ENCODE data around the gene SHROOM2.
A peak's percentile ranks its signal among the peaks of the same experiment; 100 is the strongest.

GRCh38 chrX:9913146-9913433 lies 126.9 kb downstream of the SHROOM2 start:
- TF ChIP-seq CTCF (conservative IDR thresholded peaks at IDR 0.05; ENCODE audit: low read depth, low read length) (no peak), RAD21 (IDR thresholded peaks at IDR 0.05; ENCODE audit: low read length) (no peak), RFX5 (IDR thresholded peaks at IDR 0.05; ENCODE audit: low read depth, low read length) (no peak), MXI1 (IDR thresholded peaks at IDR 0.05; ENCODE audit: borderline replicate concordance, low read depth, low read length) (no peak), POLR2A (IDR thresholded peaks at IDR 0.05; ENCODE audit: low read depth, low read length) (no peak), BHLHE40 (IDR thresholded peaks at IDR 0.05; ENCODE audit: low read depth, low read length) (no peak), FOS (IDR thresholded peaks at IDR 0.05; ENCODE audit: low read depth, low read length) (no peak), USF2 (IDR thresholded peaks at IDR 0.05; ENCODE audit: low read depth, low read length) (no peak), MAFK (IDR thresholded peaks at IDR 0.05; ENCODE audit: low read depth, low read length) (peak; percentile 20; the same call in 1 of the 2 replicates)
